Progenitor cell of endocrine pancreas (in vitro differentiated cells): Measurements from ENCODE around the gene DYNLT1. TPM values are rescaled to one million over a fixed set of nuclear protein-coding genes. Genes with fewer than 3 reads are reported as not detected.
"Not testable (repeated sequence)": the region's sequence is repeated elsewhere in the genome, so short reads cannot be mapped to it uniquely, and the experiment has no call there.

Source experiments
- DNase-seq: peaks from one replicate; pipeline ENCODE4 v3.0.0; 2021; ENCODE audit warnings: low spot score; ENCODE audit not compliant: unreplicated experiment
- H3K27ac Mint-ChIP-seq: 2 replicates; pipeline ENCODE4 v1.8.0; 2021; ENCODE audit warnings: mild to moderate bottlenecking, moderate library complexity, mixed read lengths
- H3K27me3 Mint-ChIP-seq: 2 replicates; pipeline ENCODE4 v1.8.0; 2021; ENCODE audit warnings: mixed read lengths
- H3K36me3 Mint-ChIP-seq: 2 replicates; pipeline ENCODE4 v1.8.0; 2022; ENCODE audit warnings: mixed read lengths; ENCODE audit not compliant: insufficient read depth
- H3K4me1 Mint-ChIP-seq: 2 replicates; pipeline ENCODE4 v1.8.0; 2021; ENCODE audit warnings: low read depth, mixed read lengths
- H3K4me3 Mint-ChIP-seq: 2 replicates; pipeline ENCODE4 v1.8.0; 2021; ENCODE audit warnings: low read depth, mild to moderate bottlenecking, moderate library complexity, mixed read lengths
- H3K9me3 Mint-ChIP-seq: 2 replicates; pipeline ENCODE4 v1.8.0; 2021; ENCODE audit warnings: low read depth, mixed read lengths
- CTCF ChIP-seq: fragments of 200-600 bp; sonication (generic); IDR thresholded peaks from one replicate; pipeline ENCODE4 v1.5.0; 2021; ENCODE audit warnings: antibody characterized with exemption, mild to moderate bottlenecking; ENCODE audit not compliant: unreplicated experiment
- total RNA-seq: library from RNA; stranded (reverse); gene quantifications from 2 replicates; pipeline ENCODE4 v1.2.1, GENCODE V29; 2021

The DYNLT1 gene
- total RNA-seq, 1 donor from 2014 or later, result 124 TPM

DNA sequence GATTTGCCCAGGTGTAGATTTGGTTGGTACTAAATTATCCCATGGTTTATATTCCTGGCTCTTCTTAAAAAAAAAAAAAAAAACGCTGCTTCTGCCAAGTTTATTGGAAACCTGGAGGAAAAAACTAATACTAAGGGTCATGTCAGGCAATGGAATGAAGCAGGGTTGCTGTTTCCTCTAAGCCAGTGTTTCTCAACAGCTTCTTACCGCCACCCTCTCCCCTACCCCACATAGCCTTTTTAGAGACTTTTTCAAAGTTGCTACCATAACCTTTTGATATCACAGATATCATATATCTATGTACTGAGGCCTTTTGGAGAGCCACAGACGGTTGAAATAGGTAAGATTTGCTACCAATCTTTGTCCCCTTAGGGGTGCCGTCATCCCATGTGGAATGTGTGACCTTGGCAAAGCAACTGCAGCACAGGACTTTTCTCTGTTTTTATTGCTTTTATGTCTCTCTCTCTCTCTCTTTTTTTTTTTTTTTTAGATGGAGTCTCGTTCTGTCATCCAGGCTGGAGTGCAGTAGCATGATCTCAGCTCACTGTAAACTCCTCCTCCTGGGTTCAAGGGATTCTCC, 40.3 kb upstream of the DYNLT1 start:
- no peak for TF ChIP-seq CTCF
- Mint-ChIP-seq H3K27me3 (peaks cover 5% of the 10 kb centered on the region), H3K36me3 (no peaks in the 10 kb centered on the region), H3K9me3 (no peaks in the 10 kb centered on the region), H3K4me3 (no peak overlapping the region), H3K27ac (no peak overlapping the region), H3K4me1 (peaks cover 9% of the 10 kb centered on the region)
- DNase-seq, result no peak

GRCh38 chr6:158684311-158684710, 39.8 kb upstream of the DYNLT1 start:
- Mint-ChIP-seq H3K27me3 (peaks cover 5% of the 10 kb centered on the region), H3K27ac (no peak overlapping the region), H3K9me3 (no peaks in the 10 kb centered on the region), H3K4me1 (peaks cover 10% of the 10 kb centered on the region), H3K4me3 (no peak overlapping the region), H3K36me3 (no peaks in the 10 kb centered on the region)
- DNase-seq, result no peak
- TF ChIP-seq CTCF, result no peak

GRCh38 chr6:158680481-158680880, 35.9 kb upstream of the DYNLT1 start:
- no peak overlapping the region for H3K4me3 Mint-ChIP-seq
- peaks cover 5% of the 10 kb centered on the region for H3K27me3 Mint-ChIP-seq
- H3K36me3 Mint-ChIP-seq, result no peaks in the 10 kb centered on the region
- no peak for TF ChIP-seq CTCF
- peaks cover 1% of the 10 kb centered on the region for H3K4me1 Mint-ChIP-seq
- H3K9me3 Mint-ChIP-seq, result no peaks in the 10 kb centered on the region
- no peak for DNase-seq
- H3K27ac Mint-ChIP-seq, result no peak overlapping the region

DNA sequence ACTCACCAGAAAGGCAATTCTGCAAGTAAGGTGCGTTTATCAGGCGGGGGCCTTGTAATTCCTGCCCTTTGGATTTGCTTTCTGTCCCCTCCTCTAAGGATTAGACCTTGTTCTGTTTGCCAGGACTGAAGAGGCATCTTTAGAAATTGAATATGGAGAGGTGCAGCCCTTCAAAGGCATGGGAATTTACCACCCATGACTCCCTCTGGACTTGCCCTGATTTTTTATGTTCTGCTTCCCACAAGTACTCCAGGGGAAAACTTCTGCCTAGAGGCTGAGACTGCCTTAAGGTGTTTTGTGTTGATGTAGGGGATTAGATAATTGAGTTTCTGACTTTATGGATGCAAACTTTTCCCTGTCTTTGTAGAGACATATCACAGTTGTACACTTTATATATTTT, 35.5 kb upstream of the DYNLT1 start:
- no peak for TF ChIP-seq CTCF
- Mint-ChIP-seq H3K4me3 (no peak overlapping the region), H3K4me1 (peaks cover 4% of the 10 kb centered on the region), H3K27me3 (peaks cover 5% of the 10 kb centered on the region), H3K9me3 (no peaks in the 10 kb centered on the region), H3K27ac (no peak overlapping the region), H3K36me3 (no peaks in the 10 kb centered on the region)
- no peak for DNase-seq

DNA sequence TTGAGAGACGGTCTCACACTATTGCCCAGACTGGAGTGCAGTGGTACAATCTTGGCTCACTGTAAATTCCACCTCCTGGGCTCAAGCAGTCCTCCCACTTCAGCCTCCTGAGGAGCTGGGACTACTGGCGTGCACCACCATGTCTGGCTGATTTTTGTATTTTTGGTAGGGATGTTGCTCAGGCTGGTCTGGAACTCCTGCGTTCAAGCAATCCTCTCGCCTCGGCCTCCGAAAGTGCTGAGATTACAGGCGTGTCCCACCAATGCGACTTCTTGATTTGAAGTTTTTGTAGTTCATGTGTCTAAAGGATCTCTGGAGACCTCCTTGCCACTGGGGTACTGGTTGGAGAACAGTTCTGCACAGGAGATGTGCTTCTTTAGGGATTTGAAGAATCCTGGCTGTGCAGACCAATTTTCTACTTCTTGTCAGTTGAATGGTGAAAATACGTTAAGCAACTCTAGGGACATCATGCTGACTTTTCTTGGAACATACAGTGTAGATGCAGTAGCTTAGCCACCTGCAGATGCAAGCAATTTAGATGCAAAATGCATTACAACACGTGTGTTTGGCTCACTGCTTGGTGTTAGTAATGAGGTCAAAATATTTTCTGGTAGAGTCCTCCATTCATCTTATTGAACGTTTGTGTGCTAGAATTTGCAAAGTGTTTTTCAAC, 33.5 kb upstream of the DYNLT1 start:
- H3K36me3 Mint-ChIP-seq, result no peaks in the 10 kb centered on the region
- H3K27ac Mint-ChIP-seq, result no peak overlapping the region
- peaks cover 7% of the 10 kb centered on the region for H3K4me1 Mint-ChIP-seq
- no peak for TF ChIP-seq CTCF
- no peaks in the 10 kb centered on the region for H3K9me3 Mint-ChIP-seq
- no peak overlapping the region for H3K4me3 Mint-ChIP-seq
- no peaks in the 10 kb centered on the region for H3K27me3 Mint-ChIP-seq
- no peak for DNase-seq

DNA sequence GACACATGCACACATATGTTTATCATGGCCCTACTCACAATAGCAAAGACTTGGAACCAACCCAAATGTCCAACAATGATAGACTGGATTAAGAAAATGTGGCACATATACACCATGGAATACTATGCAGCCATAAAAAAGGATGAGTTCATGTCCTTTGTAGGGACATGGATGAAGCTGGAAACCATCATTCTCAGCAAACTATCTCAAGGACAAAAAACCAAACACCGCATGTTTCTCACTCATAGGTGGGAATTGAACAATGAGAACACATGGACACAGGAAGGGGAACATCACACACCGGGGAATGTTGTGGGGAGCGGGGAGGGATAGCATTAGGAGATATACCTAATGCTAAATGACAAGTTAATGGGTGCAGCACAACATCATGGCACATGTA, 32.6 kb upstream of the DYNLT1 start:
- not testable (repeated sequence) for H3K9me3 Mint-ChIP-seq, H3K36me3 Mint-ChIP-seq, H3K4me1 Mint-ChIP-seq, DNase-seq, H3K27me3 Mint-ChIP-seq, H3K4me3 Mint-ChIP-seq, H3K27ac Mint-ChIP-seq
